Endometrial microvascular endothelial cells (primary cell): ENCODE data around the gene CTNNA3. TPM values are rescaled to one million over a fixed set of nuclear protein-coding genes. Genes with fewer than 3 reads are reported as not detected.
"Not testable (repeated sequence)": the region's sequence is repeated elsewhere in the genome, so short reads cannot be mapped to it uniquely, and the experiment has no call there.

ENCODE experiments used
- in situ Hi-C: cut with HindIII; loops from 2 replicates; pipeline ENCODE4 v1.10.0; 2017; ENCODE audit warnings: low sequenced_read_pairs, low pct_unique_long_range_greater_than_20kb; ENCODE audit errors: inconsistent ontology term
- total RNA-seq: library from RNA; depleted of rRNA; stranded (reverse); fragments of >200 nt; gene quantifications from one replicate; pipeline ENCODE4 v1.2.3, GENCODE V29; 2015; ENCODE audit errors: inconsistent ontology term

CTNNA3 gene
- total RNA-seq, 1 donor from 2014 or later = not detected

GRCh38 chr10:67609996-67610793 is 85.8 kb downstream of the CTNNA3 start:
- in situ Hi-C loops = no loop called here

GRCh38 chr10:67608001-67608400 is 88.0 kb downstream of the CTNNA3 start:
- in situ Hi-C loops = no loop called here

GRCh38 chr10:67607472-67607871 is 88.5 kb downstream of the CTNNA3 start:
- in situ Hi-C loops = no loop called here

- in situ Hi-C loops = no loop called here
These were observed 89.4 kb downstream of the CTNNA3 start for GRCh38 chr10:67606572-67606971.

- in situ Hi-C loops = no loop called here
These were observed 92.3 kb downstream of the CTNNA3 start for GRCh38 chr10:67603701-67604100.

- in situ Hi-C loops = no loop called here
These were observed 92.9 kb downstream of the CTNNA3 start for GRCh38 chr10:67603086-67603485.

GRCh38 chr10:67602268-67602950 is 93.6 kb downstream of the CTNNA3 start:
- in situ Hi-C loops = no loop called here

- in situ Hi-C loops = no loop called here
These were observed 96.4 kb downstream of the CTNNA3 start for GRCh38 chr10:67599597-67599996.

- in situ Hi-C loops = no loop called here
These were observed 99.4 kb downstream of the CTNNA3 start for GRCh38 chr10:67596641-67597040.

GRCh38 chr10:67587771-67588170 is 108.2 kb downstream of the CTNNA3 start:
- in situ Hi-C loops = no loop called here

- in situ Hi-C loops = no loop called here
These were observed 120.5 kb downstream of the CTNNA3 start for GRCh38 chr10:67575532-67575931.

GRCh38 chr10:67573484-67573883 is 122.5 kb downstream of the CTNNA3 start:
- in situ Hi-C loops = no loop called here

GRCh38 chr10:67571503-67571902 is 124.5 kb downstream of the CTNNA3 start:
- in situ Hi-C loops = no loop called here

- in situ Hi-C loops = not testable (repeated sequence)
These were observed 137.7 kb downstream of the CTNNA3 start for GRCh38 chr10:67558311-67558710.

- in situ Hi-C loops = no loop called here
These were observed 142.7 kb downstream of the CTNNA3 start for GRCh38 chr10:67553254-67553653.

GRCh38 chr10:67550838-67551402 is 145.1 kb downstream of the CTNNA3 start:
- in situ Hi-C loops = no loop called here

- in situ Hi-C loops = no loop called here
These were observed 145.9 kb downstream of the CTNNA3 start for GRCh38 chr10:67550046-67550445.

GRCh38 chr10:67549390-67549789 is 146.6 kb downstream of the CTNNA3 start:
- in situ Hi-C loops = no loop called here

- in situ Hi-C loops = no loop called here
These were observed 154.6 kb downstream of the CTNNA3 start for GRCh38 chr10:67541411-67541810.

GRCh38 chr10:67539312-67539711 is 156.7 kb downstream of the CTNNA3 start:
- in situ Hi-C loops = no loop called here
